Measurements from ENCODE around the gene PGA3.
"Not testable (repeated sequence)": the region's sequence is repeated elsewhere in the genome, so short reads cannot be mapped to it uniquely, and the experiment has no call there.

DNA sequence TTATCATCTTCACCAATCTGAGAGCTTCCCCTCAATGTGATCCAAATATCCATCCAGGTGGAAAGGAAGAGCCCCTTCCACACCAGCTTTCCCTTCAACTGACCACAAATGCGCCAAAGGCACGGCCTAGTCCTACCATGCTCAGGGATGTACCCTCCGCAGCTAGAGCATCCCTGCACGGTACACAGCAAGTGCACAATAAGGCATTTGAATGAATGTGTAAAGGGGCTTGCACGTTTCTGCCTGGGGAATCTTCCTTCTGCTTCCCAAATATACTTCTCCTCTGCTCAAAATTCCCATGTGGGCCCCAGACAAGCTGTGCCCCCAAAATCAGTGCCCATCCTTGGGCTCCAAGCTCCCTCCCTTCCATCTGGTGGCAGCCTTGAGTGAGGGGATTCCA, 15.7 kb downstream of the PGA3 start:
- not testable (repeated sequence) for TF ChIP-seq POLR2AphosphoS5 (IDR thresholded peaks at IDR 0.05; ENCODE audit: low read depth); SPI1 (IDR thresholded peaks at IDR 0.05; ENCODE audit: borderline replicate concordance, low read depth); GABPA (IDR thresholded peaks at IDR 0.05; ENCODE audit: low read depth)

Measured in HL-60 (cell line).